H1 (cell line): ENCODE measurements around the gene TDRD6. TPM values are rescaled to one million over a fixed set of nuclear protein-coding genes. Genes with fewer than 3 reads are reported as not detected.

ENCODE experiments used
- CTCF ChIA-PET: fragments of 300-600 bp; sonication (Branson Sonifier 250); formaldehyde crosslinking; loops from one replicate; lab custom pipeline; 2021; ENCODE audit not compliant: partially characterized antibody; lab: Charles Lee
- POLR2A ChIA-PET: fragments of 300-600 bp; sonication (Branson Sonifier 250); formaldehyde crosslinking; loops from one replicate; lab custom pipeline; 2021; ENCODE audit warnings: inconsistent platforms; ENCODE audit not compliant: partially characterized antibody; lab: Charles Lee
- DNase-seq, 2 experiments: peaks; one replicate each; pipeline versions ENCODE4 v3.0.0 to v3.0.0-alpha.2; 2010 to 2022; ENCODE audit warnings: low spot score in 2 of 2, low read depth in 1 of 2, mixed read lengths in 1 of 2
- FAIRE-seq: peaks from 2 replicates; lab custom pipeline; 2011; peaks lifted over from hg19 to GRCh38; lab: Jason Lieb, UNC
- H2AFZ ChIP-seq: 2 replicates; pipeline ENCODE4 v1.8.1; 2012; ENCODE audit warnings: low read length, inconsistent platforms
- H2AK5ac ChIP-seq: 2 replicates; pipeline ENCODE4 v1.6.1; 2013; ENCODE audit warnings: low read depth, low read length
- H2BK120ac ChIP-seq: replicated peaks from 2 replicates; pipeline ENCODE3; 2013; ENCODE audit warnings: low read depth, low read length, inconsistent platforms
- H2BK12ac ChIP-seq: 2 replicates; pipeline ENCODE4 v1.6.1; 2013; ENCODE audit warnings: low read depth, low read length
- H2BK15ac ChIP-seq: 2 replicates; pipeline ENCODE4 v1.6.1; 2013; ENCODE audit warnings: low read length
- H2BK20ac ChIP-seq: 2 replicates; pipeline ENCODE4 v1.6.1; 2013; ENCODE audit warnings: low read length
- H2BK5ac ChIP-seq: 2 replicates; pipeline ENCODE4 v1.6.1; 2013; ENCODE audit warnings: low read depth, low read length
- H3K14ac ChIP-seq: 2 replicates; pipeline ENCODE4 v1.6.1; 2013; ENCODE audit warnings: inconsistent platforms; ENCODE audit not compliant: insufficient read length
- H3K18ac ChIP-seq: 2 replicates; pipeline ENCODE4 v1.6.1; 2013; ENCODE audit warnings: low read length; ENCODE audit errors: extremely low read depth
- H3K23ac ChIP-seq: 2 replicates; pipeline ENCODE4 v1.6.1; 2013; ENCODE audit warnings: inconsistent platforms; ENCODE audit not compliant: insufficient read length
- H3K23me2 ChIP-seq: 2 replicates; pipeline ENCODE4 v1.6.1; 2013; ENCODE audit warnings: low read depth, low read length
- H3K27ac ChIP-seq: 2 replicates; pipeline ENCODE4 v1.6.1; 2011; ENCODE audit warnings: low read depth, low read length, inconsistent platforms
- H3K27me3 ChIP-seq, 4 experiments: replicated peaks in 1 of 4; 1 replicate in 1 of 4; 2 replicates in 3 of 4; pipeline versions ENCODE4 v1.6.1 to v1.8.1; 2011 to 2013; ENCODE audit warnings: low read length in 3 of 4, mild to moderate bottlenecking in 3 of 4, inconsistent platforms in 2 of 4, mixed read lengths in 2 of 4, moderate library complexity in 1 of 4; ENCODE audit not compliant: control insufficient read depth in 3 of 4, insufficient read depth in 3 of 4; ENCODE audit errors: extremely low read depth in 1 of 4
- H3K36me3 ChIP-seq, 4 experiments: 2 replicates each; pipeline versions ENCODE4 v1.6.1 to v1.8.1; 2011 to 2013; ENCODE audit warnings: mild to moderate bottlenecking in 4 of 4, low read length in 3 of 4, moderate library complexity in 2 of 4, control low read depth in 1 of 4, inconsistent platforms in 1 of 4; ENCODE audit not compliant: insufficient read depth in 4 of 4, control insufficient read depth in 2 of 4
- H3K4ac ChIP-seq: replicated peaks from 2 replicates; pipeline ENCODE3; 2013; ENCODE audit warnings: low read length, low read depth, mixed read lengths, inconsistent platforms; ENCODE audit not compliant: insufficient read length
- H3K4me1 ChIP-seq, 4 experiments: replicated peaks in 1 of 4; 1 replicate in 1 of 4; 2 replicates in 3 of 4; pipeline versions ENCODE4 v1.6.1 to v1.8.1; 2011 to 2013; ENCODE audit warnings: low read length in 3 of 4, inconsistent platforms in 2 of 4, mixed read lengths in 1 of 4; ENCODE audit not compliant: insufficient read depth in 4 of 4, control insufficient read depth in 3 of 4
- H3K4me2 ChIP-seq, 2 experiments: 2 replicates each; pipeline versions ENCODE4 v1.6.1 to v1.8.1; 2011 to 2013; ENCODE audit warnings: low read depth in 2 of 2, low read length in 2 of 2, control low read depth in 1 of 2, inconsistent platforms in 1 of 2, mild to moderate bottlenecking in 1 of 2; ENCODE audit not compliant: insufficient read depth in 1 of 2
- H3K4me3 ChIP-seq, 4 experiments: fragments of 200-600, 300-600 bp in 1 of 4; sonication (generic), shearing (Covaris generic), sonication (Bioruptor Twin) in 1 of 4; 2 replicates each; pipeline versions ENCODE4 v1.5.1 to v1.8.1; 2011 to 2016; ENCODE audit warnings: low read length in 4 of 4, low read depth in 3 of 4, control low read depth in 2 of 4, inconsistent platforms in 2 of 4, mild to moderate bottlenecking in 2 of 4, mixed read lengths in 1 of 4, moderate library complexity in 1 of 4; ENCODE audit not compliant: insufficient read depth in 2 of 4; ENCODE audit errors: extremely low read depth in 1 of 4
- H3K56ac ChIP-seq: replicated peaks from 2 replicates; pipeline ENCODE3; 2013; ENCODE audit warnings: low read depth, mild to moderate bottlenecking, mixed read lengths, low read length, inconsistent platforms; ENCODE audit not compliant: insufficient read length
- H3K79me1 ChIP-seq: 2 replicates; pipeline ENCODE4 v1.6.1; 2013; ENCODE audit warnings: low read depth, low read length, control low read depth
- H3K79me2 ChIP-seq, 2 experiments: 2 replicates each; pipeline versions ENCODE4 v1.6.1 to v1.8.1; 2012 to 2013; ENCODE audit warnings: low read length in 2 of 2, mild to moderate bottlenecking in 2 of 2, inconsistent platforms in 1 of 2; ENCODE audit not compliant: insufficient read depth in 2 of 2, control insufficient read depth in 1 of 2
- H3K9ac ChIP-seq, 4 experiments: replicated peaks in 1 of 4; 1 replicate in 1 of 4; 2 replicates in 3 of 4; pipeline versions ENCODE4 v1.6.1 to v1.8.1; 2011 to 2013; ENCODE audit warnings: low read depth in 3 of 4, low read length in 3 of 4, control low read depth in 2 of 4, mild to moderate bottlenecking in 2 of 4, moderate library complexity in 2 of 4, inconsistent platforms in 1 of 4; ENCODE audit errors: extremely low read depth in 1 of 4
- H3K9me3 ChIP-seq, 2 experiments: 2 replicates each; pipeline versions ENCODE4 v1.6.1 to v1.8.1; 2012 to 2013; ENCODE audit warnings: mild to moderate bottlenecking in 2 of 2, moderate library complexity in 2 of 2, control low read depth in 1 of 2, inconsistent platforms in 1 of 2, low read depth in 1 of 2, low read length in 1 of 2, mixed read lengths in 1 of 2; ENCODE audit not compliant: insufficient read depth in 2 of 2
- H4K20me1 ChIP-seq, 2 experiments: replicated peaks in 1 of 2; 2 replicates each; pipeline versions ENCODE3 to v1.8.1; 2011 to 2013; ENCODE audit warnings: inconsistent platforms in 2 of 2, low read length in 2 of 2, mild to moderate bottlenecking in 1 of 2; ENCODE audit not compliant: insufficient read depth in 2 of 2, control insufficient read depth in 1 of 2
- H4K5ac ChIP-seq: 2 replicates; pipeline ENCODE4 v1.6.1; 2013; ENCODE audit warnings: low read length, low read depth, mixed read lengths, inconsistent platforms; ENCODE audit not compliant: insufficient read length
- H4K8ac ChIP-seq: 2 replicates; pipeline ENCODE4 v1.8.0; 2013; ENCODE audit warnings: mild to moderate bottlenecking, moderate library complexity, low read length, inconsistent platforms; ENCODE audit not compliant: insufficient read depth; ENCODE audit errors: extremely low read depth
- H4K91ac ChIP-seq: replicated peaks from 2 replicates; pipeline ENCODE3; 2013; ENCODE audit warnings: low read length, mixed read lengths, inconsistent platforms; ENCODE audit not compliant: insufficient read length
- CREB1 ChIP-seq: IDR thresholded peaks from 2 replicates; pipeline ENCODE4 v1.6.1; 2012; ENCODE audit warnings: inconsistent platforms
- EGR1 ChIP-seq: IDR thresholded peaks from 2 replicates; pipeline ENCODE4 v1.6.1; 2011; ENCODE audit warnings: low read depth, low read length, borderline replicate concordance
- EP300 ChIP-seq, 2 experiments: IDR thresholded peaks; 1 replicate in 1 of 2; 2 replicates in 1 of 2; pipeline ENCODE4 v1.6.1; 2011 to 2012; ENCODE audit warnings: low read depth in 2 of 2, low read length in 2 of 2, mild to moderate bottlenecking in 2 of 2, borderline replicate concordance in 1 of 2, inconsistent platforms in 1 of 2, moderate library complexity in 1 of 2
- EZH2 ChIP-seq: fragments of 200-600 bp; sonication (generic); IDR thresholded peaks from 2 replicates; pipeline ENCODE4 v1.7.1; 2012; ENCODE audit warnings: low read depth, mild to moderate bottlenecking, moderate library complexity, low read length, inconsistent platforms; ENCODE audit not compliant: severe bottlenecking
- FOSL1 ChIP-seq: IDR thresholded peaks from 2 replicates; pipeline ENCODE4 v1.6.1; 2011; ENCODE audit warnings: mild to moderate bottlenecking, low read depth, low read length, moderate library complexity; ENCODE audit not compliant: insufficient read depth
- GABPA ChIP-seq: IDR thresholded peaks from 2 replicates; pipeline ENCODE4 v1.6.1; 2011; ENCODE audit warnings: mild to moderate bottlenecking, low read length, moderate library complexity, borderline replicate concordance; ENCODE audit not compliant: insufficient read depth
- KDM1A ChIP-seq: fragments of 200-600, 300-600 bp; sonication (generic); IDR thresholded peaks from 2 replicates; pipeline ENCODE4 v1.7.1; 2016; ENCODE audit warnings: mild to moderate bottlenecking, low read length, borderline replicate concordance
- NRF1 ChIP-seq: IDR thresholded peaks from 2 replicates; pipeline ENCODE4 v1.6.1; 2011; ENCODE audit warnings: mild to moderate bottlenecking, low read depth, low read length, improper control_type of control experiment
- PHF8 ChIP-seq: fragments of 200-600 bp; sonication (generic); conservative IDR thresholded peaks from 2 replicates; pipeline ENCODE4 v1.7.1; 2012; ENCODE audit warnings: low read depth, mild to moderate bottlenecking, inconsistent platforms, low read length, moderate library complexity
- RFX5 ChIP-seq: IDR thresholded peaks from 2 replicates; pipeline ENCODE4 v1.6.1; 2011; ENCODE audit warnings: low read depth, low read length, improper control_type of control experiment, borderline replicate concordance
- SP4 ChIP-seq: IDR thresholded peaks from 2 replicates; pipeline ENCODE4 v1.6.1; 2012; ENCODE audit warnings: low read length, inconsistent platforms
- SRF ChIP-seq: IDR thresholded peaks from 2 replicates; pipeline ENCODE4 v1.6.1; 2011; ENCODE audit warnings: mild to moderate bottlenecking, low read depth, low read length, moderate library complexity
- WGBS, 2 experiments: shearing (Covaris generic) in 1 of 2; methylation state at CpG; one replicate each; pipeline versions ENCODE4 v1.1.6 to v1.1.7; 2013 to 2015; ENCODE audit warnings: low lambda C conversion rate in 2 of 2, mixed read lengths in 2 of 2, inconsistent platforms in 1 of 2, low coverage in 1 of 2, missing lambda C conversion rate in 1 of 2; ENCODE audit not compliant: insufficient replicate concordance in 2 of 2, insufficient coverage in 1 of 2, insufficient read length in 1 of 2; ENCODE audit errors: extremely low coverage in 1 of 2, missing lambda C conversion rate in 1 of 2; 5-methylcytosine and 5-hydroxymethylcytosine counted together
- polyA plus RNA-seq, 7 experiments: library from polyadenylated mRNA; depleted of rRNA in 3 of 7; stranded (reverse) in 5 of 7; unstranded in 2 of 7; fragments of >200 nt in 5 of 7; fragments of 200-250 nt in 2 of 7; gene quantifications; 1 replicate in 5 of 7; 2 replicates in 1 of 7; 4 replicates in 1 of 7; pipeline versions ENCODE4 v1.2.1 to v1.2.3, GENCODE V29; 2011 to 2013; ENCODE audit warnings: missing spikeins in 2 of 7, mixed read lengths in 2 of 7
- total RNA-seq: library from RNA; stranded (reverse); fragmentation: NEBNext Ultra II Directional; extraction: Animal tissue kit (Norgen Biotek cat#: 25700); gene quantifications from 2 replicates; pipeline ENCODE4 v1.2.1, GENCODE V29; 2021
- TF ChIP-seq, protein P1 (sequence below): IDR thresholded peaks from 2 replicates; pipeline ENCODE4 v1.6.1; 2012; ENCODE audit warnings: low read length, inconsistent platforms

Gene TDRD6
- total and polyA plus RNA-seq, 2 of the 8 experiments (the other 6 are each of a cell fraction or from before 2014, with no cell fraction given) = 0.06 to 0.19 TPM

DNA sequence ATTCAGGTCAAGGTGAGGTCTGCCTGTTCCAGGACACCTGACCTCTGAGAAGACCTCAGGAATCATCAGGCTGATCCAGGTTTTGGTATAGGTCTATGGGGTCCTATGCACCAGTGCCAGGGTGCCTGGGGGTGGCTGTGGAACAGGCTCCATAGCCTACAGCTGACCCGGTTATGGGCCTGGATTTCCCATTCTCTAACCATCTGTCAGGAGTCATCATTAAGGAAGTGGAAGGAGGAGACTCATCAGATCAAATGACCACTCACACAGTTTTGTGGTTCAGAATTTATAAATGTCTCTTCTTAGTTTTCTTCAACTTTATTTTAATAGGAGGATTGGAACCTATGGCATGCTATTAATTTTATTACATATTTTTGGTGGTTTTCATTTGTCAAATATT, 32.7 kb downstream of the TDRD6 start:
- Histone ChIP-seq H2AK5ac (no peak overlapping the region), H3K4me3 (no peak overlapping the region), H3K27me3 (no peaks in the 10 kb centered on the region), H3K9ac (no peak overlapping the region), H2BK20ac (no peak overlapping the region), H2BK12ac (no peak overlapping the region), H3K18ac (no peak overlapping the region), H3K36me3 (no peaks in the 10 kb centered on the region), H3K14ac (no peak overlapping the region), H2BK15ac (no peak overlapping the region), H2BK120ac (no peak overlapping the region), H4K8ac (no peak overlapping the region), H2AFZ (no peak overlapping the region), H3K23me2 (no peaks in the 10 kb centered on the region), H3K79me1 (no peaks in the 10 kb centered on the region), H2BK5ac (no peak overlapping the region), H3K23ac (no peak overlapping the region), H4K5ac (no peak overlapping the region), H3K4me2 (no peak overlapping the region), H3K9me3 (no peaks in the 10 kb centered on the region), H3K79me2 (no peaks in the 10 kb centered on the region), H3K56ac (no peak overlapping the region), H3K4ac (no peak overlapping the region), H3K27ac (no peak overlapping the region), H4K91ac (no peak overlapping the region), H4K20me1 (no peaks in the 10 kb centered on the region), H3K4me1 (no peaks in the 10 kb centered on the region)
- ChIA-PET CTCF (no interaction called here), POLR2A (no interaction called here)
- WGBS, 2 experiments = 93% methylated on average over 1 of the region's 1 CpG; no CpG with 5 or more reads in 1 of the 2 experiments
- FAIRE-seq = no peak
- DNase-seq = no peak
- TF ChIP-seq EP300 (IDR thresholded peaks at IDR 0.05; ENCODE audit: borderline replicate concordance in 1 of 2, low read depth in 2 of 2, low read length in 2 of 2) (no peak), FOSL1 (no peak), EGR1 (no peak), NRF1 (no peak), CREB1 (no peak), KDM1A (no peak), SP4 (no peak), GABPA (no peak), EZH2 (no peak), SRF (no peak), RFX5 (no peak), PHF8 (no peak)
- TF ChIP-seq, protein P1, sequence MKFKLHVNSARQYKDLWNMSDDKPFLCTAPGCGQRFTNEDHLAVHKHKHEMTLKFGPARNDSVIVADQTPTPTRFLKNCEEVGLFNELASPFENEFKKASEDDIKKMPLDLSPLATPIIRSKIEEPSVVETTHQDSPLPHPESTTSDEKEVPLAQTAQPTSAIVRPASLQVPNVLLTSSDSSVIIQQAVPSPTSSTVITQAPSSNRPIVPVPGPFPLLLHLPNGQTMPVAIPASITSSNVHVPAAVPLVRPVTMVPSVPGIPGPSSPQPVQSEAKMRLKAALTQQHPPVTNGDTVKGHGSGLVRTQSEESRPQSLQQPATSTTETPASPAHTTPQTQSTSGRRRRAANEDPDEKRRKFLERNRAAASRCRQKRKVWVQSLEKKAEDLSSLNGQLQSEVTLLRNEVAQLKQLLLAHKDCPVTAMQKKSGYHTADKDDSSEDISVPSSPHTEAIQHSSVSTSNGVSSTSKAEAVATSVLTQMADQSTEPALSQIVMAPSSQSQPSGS = no peak
